ACC112 (cell line): ENCODE data around the gene E2F4.

ENCODE experiments used
- H2AFZ ChIP-seq: fragments of 200-600 bp; sonication (generic); one replicate; pipeline ENCODE4 v1.6.0; 2017; ENCODE audit warnings: antibody characterized with exemption, low read length; ENCODE audit not compliant: unreplicated experiment
- H3K27ac ChIP-seq: fragments of 200-600 bp; sonication (generic); 2 replicates; pipeline ENCODE4 v1.5.1; 2014; ENCODE audit warnings: low read depth, mild to moderate bottlenecking, antibody characterized with exemption, low read length, moderate library complexity
- H3K27me3 ChIP-seq: fragments of 200-600 bp; sonication (generic); 2 replicates; pipeline ENCODE4 v1.6.1; 2014; ENCODE audit warnings: mild to moderate bottlenecking, antibody characterized with exemption, low read length, moderate library complexity, mixed read lengths; ENCODE audit not compliant: insufficient read depth
- H3K36me3 ChIP-seq: fragments of 200-600 bp; sonication (generic); 2 replicates; pipeline ENCODE4 v1.6.1; 2016; ENCODE audit warnings: mild to moderate bottlenecking, antibody characterized with exemption, low read length, moderate library complexity, mixed read lengths; ENCODE audit not compliant: insufficient read depth
- H3K4me1 ChIP-seq: fragments of 200-600 bp; sonication (generic); one replicate; pipeline ENCODE4 v1.6.1; 2016; ENCODE audit warnings: low read length, mixed read lengths; ENCODE audit not compliant: insufficient read depth, unreplicated experiment, control insufficient read depth
- H3K4me3 ChIP-seq: fragments of 200-600 bp; sonication (generic); 2 replicates; pipeline ENCODE4 v1.5.1; 2014; ENCODE audit warnings: mild to moderate bottlenecking, low read depth, low read length
- H3K79me2 ChIP-seq: fragments of 200-600 bp; sonication (generic); one replicate; pipeline ENCODE4 v1.6.0; 2016; ENCODE audit warnings: low read length; ENCODE audit not compliant: control insufficient read depth, unreplicated experiment, insufficient read depth

E2F4 gene

DNA sequence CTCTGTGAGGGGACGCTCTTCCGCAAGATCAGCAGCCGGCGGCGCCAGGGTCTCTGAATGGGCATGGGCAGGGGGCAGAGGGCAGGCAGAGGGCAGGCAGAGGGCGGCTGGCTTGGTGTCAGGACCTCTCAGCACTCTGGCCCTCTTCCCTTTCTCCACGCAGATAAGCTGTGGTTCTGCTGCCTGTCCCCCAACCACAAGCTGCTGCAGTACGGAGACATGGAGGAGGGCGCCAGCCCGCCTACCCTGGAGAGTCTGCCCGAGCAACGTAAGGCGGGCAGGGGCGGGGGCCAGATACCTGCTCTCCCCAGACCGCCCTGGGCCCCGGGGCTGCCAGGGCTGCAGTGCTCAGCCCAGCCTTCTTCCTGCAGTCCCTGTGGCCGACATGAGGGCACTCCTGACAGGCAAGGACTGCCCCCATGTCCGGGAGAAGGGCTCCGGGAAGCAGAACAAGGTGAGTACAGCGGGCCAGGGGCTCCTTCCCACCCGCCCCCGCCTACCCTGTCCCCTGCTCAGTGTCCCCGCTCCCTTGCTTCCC, 11.1 kb downstream of the E2F4 start:
- Histone ChIP-seq H3K4me3 (no peak overlapping the region), H3K4me1 (peaks cover 19% of the 10 kb centered on the region), H2AFZ (no peak overlapping the region), H3K79me2 (no peaks in the 10 kb centered on the region), H3K27me3 (no peaks in the 10 kb centered on the region), H3K36me3 (peaks cover 3% of the 10 kb centered on the region; the same call in 1 of the 2 replicates), H3K27ac (no peak overlapping the region)

DNA sequence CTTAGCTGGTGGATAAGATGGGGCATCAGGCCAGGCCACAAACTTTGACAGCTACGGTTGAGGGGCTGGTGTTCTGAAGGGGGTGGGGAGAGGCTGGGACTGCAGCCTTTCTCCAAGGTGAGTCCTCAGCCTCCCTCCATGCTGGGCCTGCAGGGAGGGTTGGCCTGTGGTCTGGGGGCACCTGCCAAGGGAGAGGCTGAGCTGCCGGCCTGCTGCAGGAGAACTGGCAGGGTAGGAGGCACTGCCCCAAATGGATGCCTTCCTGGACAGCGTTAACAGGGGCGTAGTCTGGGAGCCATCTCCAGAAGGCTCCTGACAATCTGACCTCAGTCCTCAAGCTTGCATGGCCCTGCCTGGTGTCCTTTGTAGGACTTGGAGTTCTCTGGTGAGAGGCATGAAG, 12.1 kb downstream of the E2F4 start:
- Histone ChIP-seq H3K79me2 (no peaks in the 10 kb centered on the region), H3K27me3 (no peaks in the 10 kb centered on the region), H3K27ac (no peak overlapping the region), H3K4me3 (no peak overlapping the region), H3K36me3 (peaks cover 2% of the 10 kb centered on the region; the same call in 1 of the 2 replicates), H2AFZ (no peak overlapping the region), H3K4me1 (peaks cover 25% of the 10 kb centered on the region)

DNA sequence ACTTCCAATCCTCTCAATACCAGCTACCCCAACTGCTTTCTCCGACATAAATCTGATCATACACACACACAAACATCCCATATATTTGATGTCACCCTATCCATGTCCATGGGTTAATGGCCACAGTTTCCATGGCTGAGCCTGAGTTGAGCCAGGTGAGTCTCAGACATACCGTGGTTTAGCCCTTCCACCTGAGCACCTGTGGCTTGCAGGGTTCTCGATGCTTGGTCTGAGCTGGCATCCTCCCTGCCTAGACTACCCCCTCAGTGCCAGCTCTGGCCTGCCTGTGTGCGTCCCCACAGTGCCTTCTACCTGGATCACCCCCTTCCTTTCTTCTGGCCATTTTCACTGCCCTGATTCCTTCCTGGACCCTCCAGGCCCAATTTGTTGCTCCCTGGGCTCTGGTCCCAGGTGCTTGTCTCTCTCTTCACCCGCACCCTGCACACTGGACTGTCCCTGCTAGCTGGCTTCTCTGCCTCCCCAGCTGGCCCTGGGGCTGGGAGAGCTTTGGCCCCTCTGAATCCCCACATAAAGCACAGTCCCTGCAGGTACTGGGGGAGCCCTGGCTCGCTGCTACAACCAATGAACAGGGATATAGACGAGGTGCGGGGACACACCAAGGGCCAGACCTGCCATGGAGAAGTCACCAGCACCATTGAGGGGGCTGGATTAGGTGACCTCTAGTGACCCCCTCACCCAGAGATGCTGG, 14.3 kb downstream of the E2F4 start:
- no peak overlapping the region for H3K27ac ChIP-seq
- peaks cover 25% of the 10 kb centered on the region for H3K4me1 ChIP-seq
- no peak overlapping the region for H3K4me3 ChIP-seq
- no peak overlapping the region for H2AFZ ChIP-seq
- no peaks in the 10 kb centered on the region for H3K79me2 ChIP-seq
- no peaks in the 10 kb centered on the region for H3K27me3 ChIP-seq
- no peaks in the 10 kb centered on the region for H3K36me3 ChIP-seq

DNA sequence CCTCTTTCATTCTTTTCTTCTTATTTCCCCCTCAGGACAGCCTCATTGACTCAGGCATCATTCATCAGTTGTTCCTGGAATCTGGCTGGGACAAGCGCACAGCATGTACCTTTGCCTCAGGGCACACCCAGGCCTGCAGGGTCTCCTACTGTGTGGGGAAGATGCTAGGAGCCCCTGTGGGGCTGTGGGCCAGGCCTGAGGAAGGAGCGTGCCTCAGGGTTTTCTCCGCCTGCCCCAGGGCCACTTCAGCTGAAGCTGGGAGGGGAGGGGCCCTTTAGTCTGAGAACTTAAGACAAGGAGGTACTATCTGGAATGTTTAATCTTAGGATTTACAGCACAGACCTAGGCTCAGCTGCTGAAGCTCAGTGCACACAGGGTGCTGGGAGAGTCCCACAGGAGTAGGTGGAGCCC, 14.9 kb downstream of the E2F4 start:
- Histone ChIP-seq H2AFZ (no peak overlapping the region), H3K27me3 (no peaks in the 10 kb centered on the region), H3K79me2 (no peaks in the 10 kb centered on the region), H3K36me3 (no peaks in the 10 kb centered on the region), H3K4me1 (peaks cover 25% of the 10 kb centered on the region), H3K4me3 (no peak overlapping the region), H3K27ac (peak overlapping the region; percentile 26)

DNA sequence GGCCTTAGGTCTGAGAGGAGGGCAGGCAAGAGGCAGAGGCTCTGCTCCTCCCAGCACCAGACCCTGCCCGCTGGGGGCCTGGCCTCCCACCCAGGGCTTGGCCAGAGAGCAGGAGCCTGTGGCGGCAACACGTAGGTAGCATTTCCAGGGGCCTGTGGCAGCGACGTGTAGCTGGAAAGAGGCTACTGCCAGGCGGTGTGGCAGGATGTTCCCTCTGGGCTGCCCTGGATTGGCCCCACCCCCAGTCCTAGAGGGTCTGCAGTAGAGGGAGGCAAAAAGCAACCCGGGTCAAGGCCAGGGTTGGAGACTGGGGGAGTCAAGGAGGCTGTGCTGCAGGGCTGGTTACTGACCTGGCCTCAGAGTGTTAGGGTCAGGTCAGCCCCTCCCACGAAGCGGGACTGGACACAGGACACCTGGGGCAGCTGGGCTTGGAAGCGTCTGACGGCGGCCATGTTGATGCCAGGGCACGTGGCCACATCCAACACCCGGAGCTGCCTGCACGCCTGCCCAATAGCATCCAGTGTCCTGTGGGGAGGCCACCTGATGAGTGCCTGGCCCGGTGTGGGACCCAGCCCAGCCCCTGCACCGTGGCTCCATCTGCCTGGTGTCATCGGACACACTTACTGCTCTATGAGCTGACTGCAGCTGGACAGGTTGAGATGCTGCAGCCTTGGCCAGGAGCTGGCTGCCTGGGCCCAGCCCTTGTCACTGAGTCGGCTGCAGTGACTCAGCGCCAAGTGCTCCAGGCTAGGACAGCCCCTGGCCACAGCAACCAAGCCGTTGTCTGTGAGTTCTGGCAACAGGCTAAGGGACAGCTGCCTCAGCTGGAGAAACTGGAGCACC, 15.5 kb downstream of the E2F4 start:
- H3K36me3 ChIP-seq, result no peaks in the 10 kb centered on the region
- no peaks in the 10 kb centered on the region for H3K79me2 ChIP-seq
- peaks cover 25% of the 10 kb centered on the region for H3K4me1 ChIP-seq
- no peak overlapping the region for H3K4me3 ChIP-seq
- H3K27ac ChIP-seq, result peak overlapping the region; percentile 26
- H2AFZ ChIP-seq, result no peak overlapping the region
- no peaks in the 10 kb centered on the region for H3K27me3 ChIP-seq

DNA sequence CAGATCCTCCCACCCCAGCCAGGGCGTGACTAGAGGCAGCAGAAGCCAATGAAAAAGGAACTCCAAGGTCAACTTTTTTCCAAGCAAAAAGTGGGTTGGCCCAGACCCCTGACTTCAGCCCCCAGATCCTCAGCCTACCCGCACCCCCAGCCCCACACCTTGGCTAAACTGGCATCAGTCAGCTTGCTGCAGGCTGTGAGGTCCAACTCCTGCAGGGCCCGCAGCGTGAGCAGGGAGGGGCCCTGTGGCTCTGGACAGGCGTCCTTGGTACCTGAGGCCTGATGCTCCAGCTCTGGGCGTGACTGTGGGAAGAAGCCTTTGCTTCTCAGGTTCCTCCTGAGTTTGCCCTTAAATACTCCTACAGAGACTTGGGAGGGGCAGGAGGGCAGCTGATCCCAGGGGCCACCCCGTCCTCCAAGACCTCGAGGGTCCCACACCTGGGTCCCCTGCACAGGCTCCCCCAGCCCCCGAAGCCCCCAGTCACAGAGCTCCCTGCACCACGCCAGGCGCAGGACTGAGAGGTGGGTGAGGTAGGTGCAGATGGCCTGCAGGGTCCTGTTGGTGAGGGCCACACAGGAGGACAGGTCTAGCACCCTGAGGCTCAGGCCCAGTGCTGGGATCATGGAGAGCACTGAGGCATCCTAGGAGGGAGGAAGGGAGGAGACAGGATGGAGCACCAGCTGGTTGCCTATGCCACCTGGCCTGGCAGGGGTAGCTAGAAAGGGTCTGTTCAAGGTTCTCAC, 16.4 kb downstream of the E2F4 start:
- Histone ChIP-seq H3K27ac (no peak overlapping the region; the same call in 1 of the 2 replicates), H3K27me3 (no peaks in the 10 kb centered on the region), H3K4me3 (no peak overlapping the region), H3K79me2 (no peaks in the 10 kb centered on the region), H3K4me1 (peaks cover 25% of the 10 kb centered on the region), H3K36me3 (no peaks in the 10 kb centered on the region), H2AFZ (no peak overlapping the region)

DNA sequence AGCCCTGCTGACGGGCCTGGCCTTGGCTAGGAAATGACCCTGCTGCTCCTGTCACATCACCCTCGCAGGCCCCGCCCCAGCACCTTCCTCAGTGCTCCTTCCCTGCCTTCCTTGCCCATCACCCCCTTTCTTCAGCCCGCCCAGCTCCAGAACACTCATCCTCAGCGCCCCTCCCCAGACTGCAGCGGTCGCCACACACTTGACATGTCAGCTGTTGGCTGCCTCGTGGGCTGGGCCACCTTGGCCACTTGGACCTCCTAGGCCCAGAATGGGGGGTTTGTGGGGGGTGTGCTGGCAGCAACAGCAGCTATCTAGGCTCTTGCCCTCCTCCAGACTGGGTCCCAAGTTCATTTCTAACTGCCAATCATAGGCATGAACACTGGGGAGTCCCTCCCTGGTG, 17.6 kb downstream of the E2F4 start:
- Histone ChIP-seq H3K27ac (no peak overlapping the region), H3K4me3 (no peak overlapping the region), H3K4me1 (peaks cover 25% of the 10 kb centered on the region), H3K36me3 (no peaks in the 10 kb centered on the region), H2AFZ (no peak overlapping the region), H3K79me2 (no peaks in the 10 kb centered on the region), H3K27me3 (no peaks in the 10 kb centered on the region)

DNA sequence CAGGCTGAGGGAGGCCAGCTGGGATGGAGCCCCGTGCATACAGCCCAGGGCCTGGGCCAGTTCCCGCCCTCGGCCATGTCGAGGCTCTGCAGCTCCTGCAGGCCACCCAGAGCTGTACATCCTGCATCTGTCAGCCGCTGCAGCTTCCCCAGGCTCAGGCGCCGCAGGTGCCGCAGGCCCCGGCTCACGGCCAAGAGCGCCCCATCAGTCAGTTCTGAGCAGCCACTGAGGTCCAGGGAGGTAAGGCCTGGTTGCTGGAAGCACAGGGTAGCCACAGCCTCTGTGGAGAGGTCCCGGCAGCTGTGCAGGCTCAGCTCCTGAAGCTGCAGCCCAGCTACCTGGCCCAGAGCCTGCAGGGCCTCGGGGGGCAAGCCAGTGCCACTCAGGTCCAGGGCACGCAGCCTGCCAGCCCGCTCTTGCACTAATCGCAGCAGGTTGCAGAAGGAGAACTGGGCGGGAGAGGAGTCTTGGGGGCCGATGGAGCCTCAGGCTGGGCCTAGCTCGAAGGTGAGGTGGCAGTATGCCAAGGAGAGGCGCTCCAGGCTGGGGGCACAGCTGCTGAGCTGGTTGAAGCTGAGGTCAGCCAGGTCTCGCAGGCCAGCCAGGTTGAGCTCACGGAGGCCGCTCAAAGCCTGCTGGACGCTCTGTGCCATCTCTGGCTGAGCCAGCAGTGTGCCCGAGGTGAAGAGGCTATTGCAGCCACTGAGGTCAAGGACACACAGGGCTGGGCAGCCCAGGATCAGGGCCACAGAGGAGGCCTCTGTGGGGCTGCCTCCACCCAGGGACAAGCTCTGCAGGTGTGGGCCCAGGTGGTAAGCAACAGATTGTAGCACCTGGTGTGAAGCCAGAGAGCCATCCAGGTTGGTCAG, 18.3 kb downstream of the E2F4 start:
- H2AFZ ChIP-seq, result no peak overlapping the region
- H3K4me3 ChIP-seq, result no peak overlapping the region
- H3K79me2 ChIP-seq, result no peaks in the 10 kb centered on the region
- H3K4me1 ChIP-seq, result peaks cover 25% of the 10 kb centered on the region
- H3K27me3 ChIP-seq, result no peaks in the 10 kb centered on the region
- no peak overlapping the region for H3K27ac ChIP-seq
- H3K36me3 ChIP-seq, result no peaks in the 10 kb centered on the region

DNA sequence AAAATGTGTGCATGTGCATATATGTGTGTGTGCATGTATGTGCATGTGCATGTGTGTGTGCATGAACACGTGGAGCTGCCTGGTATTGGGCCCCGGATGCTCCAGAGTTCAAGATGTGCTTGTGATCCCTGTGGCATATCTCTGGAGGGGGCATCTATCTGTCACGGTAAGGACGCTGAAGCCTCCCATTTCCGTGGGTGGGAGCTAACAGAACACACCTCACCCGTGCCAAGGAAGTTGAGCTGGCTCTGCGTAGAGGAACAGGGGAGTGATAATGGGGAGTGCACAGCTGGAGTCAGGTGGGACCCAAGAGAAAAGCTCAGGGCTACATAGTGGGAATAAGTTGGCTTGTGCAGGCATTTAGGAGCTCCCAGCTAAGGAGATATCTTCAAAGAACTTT, 19.7 kb downstream of the E2F4 start:
- Histone ChIP-seq H2AFZ (no peak overlapping the region), H3K4me3 (no peak overlapping the region), H3K27me3 (no peaks in the 10 kb centered on the region), H3K79me2 (no peaks in the 10 kb centered on the region), H3K4me1 (peaks cover 19% of the 10 kb centered on the region), H3K27ac (no peak overlapping the region), H3K36me3 (no peaks in the 10 kb centered on the region)

DNA sequence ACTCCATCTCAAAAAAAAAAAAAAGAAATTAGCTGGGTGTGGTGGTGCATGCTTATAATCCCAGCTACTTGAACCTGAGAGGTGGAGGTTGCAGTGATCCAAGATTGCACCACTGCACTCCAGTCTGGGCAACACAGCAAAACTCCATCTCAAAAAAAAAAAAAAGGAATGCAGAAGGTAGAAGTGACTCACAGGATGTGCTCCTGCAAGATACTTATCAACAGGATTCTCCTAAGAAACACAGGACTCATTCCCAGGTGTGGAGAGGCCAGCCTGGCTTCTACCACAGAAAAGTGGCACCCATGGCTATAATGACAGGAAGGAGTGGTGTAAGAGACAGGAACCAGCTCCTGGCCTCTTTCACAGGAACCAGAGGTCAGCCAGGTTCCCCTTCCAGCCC, 20.8 kb downstream of the E2F4 start:
- Histone ChIP-seq H3K79me2 (no peaks in the 10 kb centered on the region), H3K27me3 (no peaks in the 10 kb centered on the region), H3K4me3 (no peak overlapping the region), H3K36me3 (no peaks in the 10 kb centered on the region), H2AFZ (no peak overlapping the region), H3K27ac (no peak overlapping the region), H3K4me1 (peaks cover 15% of the 10 kb centered on the region)
